H1 (cell line): ENCODE results near the gene EIF4E. TPM values are rescaled to one million over a fixed set of nuclear protein-coding genes. Genes with fewer than 3 reads are reported as not detected.

Experiments used
- CTCF ChIA-PET: fragments of 300-600 bp; sonication (Branson Sonifier 250); formaldehyde crosslinking; loops from one replicate; lab custom pipeline; 2021; ENCODE audit not compliant: partially characterized antibody; lab: Charles Lee
- POLR2A ChIA-PET: fragments of 300-600 bp; sonication (Branson Sonifier 250); formaldehyde crosslinking; loops from one replicate; lab custom pipeline; 2021; ENCODE audit warnings: inconsistent platforms; ENCODE audit not compliant: partially characterized antibody; lab: Charles Lee
- DNase-seq, 2 experiments: peaks; one replicate each; pipeline versions ENCODE4 v3.0.0 to v3.0.0-alpha.2; 2010 to 2022; ENCODE audit warnings: low spot score in 2 of 2, low read depth in 1 of 2, mixed read lengths in 1 of 2
- FAIRE-seq: peaks from 2 replicates; lab custom pipeline; 2011; peaks lifted over from hg19 to GRCh38; lab: Jason Lieb, UNC
- H2AFZ ChIP-seq: 2 replicates; pipeline ENCODE4 v1.8.1; 2012; ENCODE audit warnings: low read length, inconsistent platforms
- H2AK5ac ChIP-seq: 2 replicates; pipeline ENCODE4 v1.6.1; 2013; ENCODE audit warnings: low read depth, low read length
- H2BK120ac ChIP-seq: replicated peaks from 2 replicates; pipeline ENCODE3; 2013; ENCODE audit warnings: low read depth, low read length, inconsistent platforms
- H2BK12ac ChIP-seq: 2 replicates; pipeline ENCODE4 v1.6.1; 2013; ENCODE audit warnings: low read depth, low read length
- H2BK15ac ChIP-seq: 2 replicates; pipeline ENCODE4 v1.6.1; 2013; ENCODE audit warnings: low read length
- H2BK20ac ChIP-seq: 2 replicates; pipeline ENCODE4 v1.6.1; 2013; ENCODE audit warnings: low read length
- H2BK5ac ChIP-seq: 2 replicates; pipeline ENCODE4 v1.6.1; 2013; ENCODE audit warnings: low read depth, low read length
- H3K14ac ChIP-seq: 2 replicates; pipeline ENCODE4 v1.6.1; 2013; ENCODE audit warnings: inconsistent platforms; ENCODE audit not compliant: insufficient read length
- H3K18ac ChIP-seq: 2 replicates; pipeline ENCODE4 v1.6.1; 2013; ENCODE audit warnings: low read length; ENCODE audit errors: extremely low read depth
- H3K23ac ChIP-seq: 2 replicates; pipeline ENCODE4 v1.6.1; 2013; ENCODE audit warnings: inconsistent platforms; ENCODE audit not compliant: insufficient read length
- H3K23me2 ChIP-seq: 2 replicates; pipeline ENCODE4 v1.6.1; 2013; ENCODE audit warnings: low read depth, low read length
- H3K27ac ChIP-seq: 2 replicates; pipeline ENCODE4 v1.6.1; 2011; ENCODE audit warnings: low read depth, low read length, inconsistent platforms
- H3K27me3 ChIP-seq, 4 experiments: replicated peaks in 1 of 4; 1 replicate in 1 of 4; 2 replicates in 3 of 4; pipeline versions ENCODE4 v1.6.1 to v1.8.1; 2011 to 2013; ENCODE audit warnings: low read length in 3 of 4, mild to moderate bottlenecking in 3 of 4, inconsistent platforms in 2 of 4, mixed read lengths in 2 of 4, moderate library complexity in 1 of 4; ENCODE audit not compliant: control insufficient read depth in 3 of 4, insufficient read depth in 3 of 4; ENCODE audit errors: extremely low read depth in 1 of 4
- H3K36me3 ChIP-seq, 4 experiments: 2 replicates each; pipeline versions ENCODE4 v1.6.1 to v1.8.1; 2011 to 2013; ENCODE audit warnings: mild to moderate bottlenecking in 4 of 4, low read length in 3 of 4, moderate library complexity in 2 of 4, control low read depth in 1 of 4, inconsistent platforms in 1 of 4; ENCODE audit not compliant: insufficient read depth in 4 of 4, control insufficient read depth in 2 of 4
- H3K4ac ChIP-seq: replicated peaks from 2 replicates; pipeline ENCODE3; 2013; ENCODE audit warnings: low read length, low read depth, mixed read lengths, inconsistent platforms; ENCODE audit not compliant: insufficient read length
- H3K4me1 ChIP-seq, 4 experiments: replicated peaks in 1 of 4; 1 replicate in 1 of 4; 2 replicates in 3 of 4; pipeline versions ENCODE4 v1.6.1 to v1.8.1; 2011 to 2013; ENCODE audit warnings: low read length in 3 of 4, inconsistent platforms in 2 of 4, mixed read lengths in 1 of 4; ENCODE audit not compliant: insufficient read depth in 4 of 4, control insufficient read depth in 3 of 4
- H3K4me2 ChIP-seq, 2 experiments: 2 replicates each; pipeline versions ENCODE4 v1.6.1 to v1.8.1; 2011 to 2013; ENCODE audit warnings: low read depth in 2 of 2, low read length in 2 of 2, control low read depth in 1 of 2, inconsistent platforms in 1 of 2, mild to moderate bottlenecking in 1 of 2; ENCODE audit not compliant: insufficient read depth in 1 of 2
- H3K4me3 ChIP-seq, 4 experiments: fragments of 200-600, 300-600 bp in 1 of 4; sonication (generic), shearing (Covaris generic), sonication (Bioruptor Twin) in 1 of 4; 2 replicates each; pipeline versions ENCODE4 v1.5.1 to v1.8.1; 2011 to 2016; ENCODE audit warnings: low read length in 4 of 4, low read depth in 3 of 4, control low read depth in 2 of 4, inconsistent platforms in 2 of 4, mild to moderate bottlenecking in 2 of 4, mixed read lengths in 1 of 4, moderate library complexity in 1 of 4; ENCODE audit not compliant: insufficient read depth in 2 of 4; ENCODE audit errors: extremely low read depth in 1 of 4
- H3K56ac ChIP-seq: replicated peaks from 2 replicates; pipeline ENCODE3; 2013; ENCODE audit warnings: low read depth, mild to moderate bottlenecking, mixed read lengths, low read length, inconsistent platforms; ENCODE audit not compliant: insufficient read length
- H3K79me1 ChIP-seq: 2 replicates; pipeline ENCODE4 v1.6.1; 2013; ENCODE audit warnings: low read depth, low read length, control low read depth
- H3K79me2 ChIP-seq, 2 experiments: 2 replicates each; pipeline versions ENCODE4 v1.6.1 to v1.8.1; 2012 to 2013; ENCODE audit warnings: low read length in 2 of 2, mild to moderate bottlenecking in 2 of 2, inconsistent platforms in 1 of 2; ENCODE audit not compliant: insufficient read depth in 2 of 2, control insufficient read depth in 1 of 2
- H3K9ac ChIP-seq, 4 experiments: replicated peaks in 1 of 4; 1 replicate in 1 of 4; 2 replicates in 3 of 4; pipeline versions ENCODE4 v1.6.1 to v1.8.1; 2011 to 2013; ENCODE audit warnings: low read depth in 3 of 4, low read length in 3 of 4, control low read depth in 2 of 4, mild to moderate bottlenecking in 2 of 4, moderate library complexity in 2 of 4, inconsistent platforms in 1 of 4; ENCODE audit errors: extremely low read depth in 1 of 4
- H3K9me3 ChIP-seq, 2 experiments: 2 replicates each; pipeline versions ENCODE4 v1.6.1 to v1.8.1; 2012 to 2013; ENCODE audit warnings: mild to moderate bottlenecking in 2 of 2, moderate library complexity in 2 of 2, control low read depth in 1 of 2, inconsistent platforms in 1 of 2, low read depth in 1 of 2, low read length in 1 of 2, mixed read lengths in 1 of 2; ENCODE audit not compliant: insufficient read depth in 2 of 2
- H4K20me1 ChIP-seq, 2 experiments: replicated peaks in 1 of 2; 2 replicates each; pipeline versions ENCODE3 to v1.8.1; 2011 to 2013; ENCODE audit warnings: inconsistent platforms in 2 of 2, low read length in 2 of 2, mild to moderate bottlenecking in 1 of 2; ENCODE audit not compliant: insufficient read depth in 2 of 2, control insufficient read depth in 1 of 2
- H4K5ac ChIP-seq: 2 replicates; pipeline ENCODE4 v1.6.1; 2013; ENCODE audit warnings: low read length, low read depth, mixed read lengths, inconsistent platforms; ENCODE audit not compliant: insufficient read length
- H4K8ac ChIP-seq: 2 replicates; pipeline ENCODE4 v1.8.0; 2013; ENCODE audit warnings: mild to moderate bottlenecking, moderate library complexity, low read length, inconsistent platforms; ENCODE audit not compliant: insufficient read depth; ENCODE audit errors: extremely low read depth
- H4K91ac ChIP-seq: replicated peaks from 2 replicates; pipeline ENCODE3; 2013; ENCODE audit warnings: low read length, mixed read lengths, inconsistent platforms; ENCODE audit not compliant: insufficient read length
- CHD2 ChIP-seq: IDR thresholded peaks from 2 replicates; pipeline ENCODE4 v1.6.1; 2012; ENCODE audit warnings: low read length, improper control_type of control experiment
- CREB1 ChIP-seq: IDR thresholded peaks from 2 replicates; pipeline ENCODE4 v1.6.1; 2012; ENCODE audit warnings: inconsistent platforms
- CTBP2 ChIP-seq: IDR thresholded peaks from 2 replicates; pipeline ENCODE4 v1.7.0; 2011; ENCODE audit warnings: borderline replicate concordance, mild to moderate bottlenecking, moderate library complexity, mixed read lengths, low read length; ENCODE audit not compliant: insufficient read depth, insufficient read length
- EP300 ChIP-seq, 2 experiments: IDR thresholded peaks; 1 replicate in 1 of 2; 2 replicates in 1 of 2; pipeline ENCODE4 v1.6.1; 2011 to 2012; ENCODE audit warnings: low read depth in 2 of 2, low read length in 2 of 2, mild to moderate bottlenecking in 2 of 2, borderline replicate concordance in 1 of 2, inconsistent platforms in 1 of 2, moderate library complexity in 1 of 2
- JUND ChIP-seq: IDR thresholded peaks from 2 replicates; pipeline ENCODE4 v1.6.1; 2011; ENCODE audit warnings: mild to moderate bottlenecking, improper control_type of control experiment, low read length
- KDM1A ChIP-seq: fragments of 200-600, 300-600 bp; sonication (generic); IDR thresholded peaks from 2 replicates; pipeline ENCODE4 v1.7.1; 2016; ENCODE audit warnings: mild to moderate bottlenecking, low read length, borderline replicate concordance
- POLR2AphosphoS5 ChIP-seq: IDR thresholded peaks from 2 replicates; pipeline ENCODE4 v1.6.1; 2011; ENCODE audit warnings: low read depth, low read length
- SUZ12 ChIP-seq: fragments of 200-600 bp; sonication (generic); IDR thresholded peaks from 2 replicates; pipeline ENCODE4 v1.6.1; 2012; ENCODE audit warnings: mild to moderate bottlenecking, inconsistent platforms, low read length, moderate library complexity, mixed read lengths
- YY1 ChIP-seq: IDR thresholded peaks from 2 replicates; pipeline ENCODE4 v1.6.1; 2011; ENCODE audit warnings: low read depth, mild to moderate bottlenecking, low read length
- WGBS, 2 experiments: shearing (Covaris generic) in 1 of 2; methylation state at CpG; one replicate each; pipeline versions ENCODE4 v1.1.6 to v1.1.7; 2013 to 2015; ENCODE audit warnings: low lambda C conversion rate in 2 of 2, mixed read lengths in 2 of 2, inconsistent platforms in 1 of 2, low coverage in 1 of 2, missing lambda C conversion rate in 1 of 2; ENCODE audit not compliant: insufficient replicate concordance in 2 of 2, insufficient coverage in 1 of 2, insufficient read length in 1 of 2; ENCODE audit errors: extremely low coverage in 1 of 2, missing lambda C conversion rate in 1 of 2; 5-methylcytosine and 5-hydroxymethylcytosine counted together
- polyA plus RNA-seq, 7 experiments: library from polyadenylated mRNA; depleted of rRNA in 3 of 7; stranded (reverse) in 5 of 7; unstranded in 2 of 7; fragments of >200 nt in 5 of 7; fragments of 200-250 nt in 2 of 7; gene quantifications; 1 replicate in 5 of 7; 2 replicates in 1 of 7; 4 replicates in 1 of 7; pipeline versions ENCODE4 v1.2.1 to v1.2.3, GENCODE V29; 2011 to 2013; ENCODE audit warnings: missing spikeins in 2 of 7, mixed read lengths in 2 of 7
- total RNA-seq: library from RNA; stranded (reverse); fragmentation: NEBNext Ultra II Directional; extraction: Animal tissue kit (Norgen Biotek cat#: 25700); gene quantifications from 2 replicates; pipeline ENCODE4 v1.2.1, GENCODE V29; 2021
- TF ChIP-seq, protein P1 (sequence below): IDR thresholded peaks from 2 replicates; pipeline ENCODE4 v1.6.1; 2011; ENCODE audit warnings: low read length, improper control_type of control experiment

EIF4E gene
- total and polyA plus RNA-seq, 2 of the 8 experiments (the other 6 are each of a cell fraction or from before 2014, with no cell fraction given): 59.6 to 185 TPM

DNA sequence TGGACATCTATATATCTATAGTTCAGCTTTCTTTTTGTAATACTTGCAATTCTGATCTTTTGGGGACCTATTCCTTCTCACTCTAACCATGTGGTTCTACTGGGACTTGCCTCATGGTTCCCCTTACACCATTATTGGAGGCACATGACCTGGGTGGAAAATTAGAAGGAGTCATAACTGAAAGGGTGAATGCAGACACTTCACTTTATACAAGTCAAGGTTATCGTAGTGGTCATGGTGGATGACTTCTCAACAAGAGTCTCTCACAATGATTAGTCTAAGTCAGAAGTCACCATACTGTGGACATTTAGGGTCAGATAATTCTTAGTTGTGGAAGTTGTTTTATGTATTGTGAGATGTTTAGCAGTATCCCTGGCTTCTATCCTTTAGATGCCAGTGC lies 10.5 kb upstream of the EIF4E start:
- no peak for DNase-seq
- no peak overlapping the region for H2BK120ac ChIP-seq
- CTCF ChIA-PET: interaction anchor here (1.0 to 3.3 kb wide), 7 partner anchors 9 to 117 kb away, joined by 3 to 12 read pairs (median 5); partner anchors contain the start of gene EIF4E
- no peak for FAIRE-seq
- H3K4me3 ChIP-seq: no peak overlapping the region
- TF ChIP-seq KDM1A (no peak), CREB1 (no peak), JUND (no peak), EP300 (IDR thresholded peaks at IDR 0.05; ENCODE audit: borderline replicate concordance in 1 of 2, low read depth in 2 of 2, low read length in 2 of 2) (no peak), POLR2AphosphoS5 (no peak), CTBP2 (no peak), CHD2 (no peak), YY1 (no peak), SUZ12 (no peak)
- TF ChIP-seq, protein P1, sequence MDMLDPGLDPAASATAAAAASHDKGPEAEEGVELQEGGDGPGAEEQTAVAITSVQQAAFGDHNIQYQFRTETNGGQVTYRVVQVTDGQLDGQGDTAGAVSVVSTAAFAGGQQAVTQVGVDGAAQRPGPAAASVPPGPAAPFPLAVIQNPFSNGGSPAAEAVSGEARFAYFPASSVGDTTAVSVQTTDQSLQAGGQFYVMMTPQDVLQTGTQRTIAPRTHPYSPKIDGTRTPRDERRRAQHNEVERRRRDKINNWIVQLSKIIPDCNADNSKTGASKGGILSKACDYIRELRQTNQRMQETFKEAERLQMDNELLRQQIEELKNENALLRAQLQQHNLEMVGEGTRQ: no peak
- no peak overlapping the region for H2BK12ac ChIP-seq
- no peak overlapping the region for H3K27ac ChIP-seq
- no peak overlapping the region for H4K8ac ChIP-seq
- H3K23ac ChIP-seq: no peak overlapping the region
- no peaks in the 10 kb centered on the region for H3K79me2 ChIP-seq
- no peaks in the 10 kb centered on the region for H3K23me2 ChIP-seq
- no peak overlapping the region for H2BK20ac ChIP-seq
- H3K18ac ChIP-seq: no peak overlapping the region
- H3K4me1 ChIP-seq: peaks cover 0 to 8% (median 2%) of the 10 kb centered on the region in 4 experiments; a peak in 3 of 7 replicates
- H2BK5ac ChIP-seq: no peak overlapping the region
- WGBS, 2 experiments: 100% methylated on average over 1 of the region's 1 CpG; no CpG with 5 or more reads in 1 of the 2 experiments
- H2BK15ac ChIP-seq: no peak overlapping the region
- POLR2A ChIA-PET: interaction anchor here (0.7 kb wide), 1 partner anchor 12 kb away, joined by 3 read pairs; no protein-coding TSS in a partner anchor
- no peaks in the 10 kb centered on the region for H3K9me3 ChIP-seq
- no peak overlapping the region for H3K56ac ChIP-seq
- H3K4me2 ChIP-seq: no peak overlapping the region
- H3K9ac ChIP-seq: no peak overlapping the region
- no peak overlapping the region for H3K14ac ChIP-seq
- no peaks in the 10 kb centered on the region for H3K36me3 ChIP-seq
- no peaks in the 10 kb centered on the region for H4K20me1 ChIP-seq
- no peak overlapping the region for H2AK5ac ChIP-seq
- H3K27me3 ChIP-seq: no peaks in the 10 kb centered on the region
- no peaks in the 10 kb centered on the region for H3K79me1 ChIP-seq
- no peak overlapping the region for H2AFZ ChIP-seq
- no peak overlapping the region for H4K5ac ChIP-seq
- no peak overlapping the region for H3K4ac ChIP-seq
- H4K91ac ChIP-seq: no peak overlapping the region
